A549 treated with AZD2906 at 1 μM for 4 hours (cell line): Measurements from ENCODE around the gene DDX41. TPM values are rescaled to one million over a fixed set of nuclear protein-coding genes. Genes with fewer than 3 reads are reported as not detected.

Source experiments
- total RNA-seq: library from RNA; stranded (reverse); fragments of 200-300 nt; extraction: Qiagen RNA extraction; gene quantifications from 5 replicates; pipeline ENCODE4 v1.2.3, GENCODE V29; 2022

The DDX41 gene
- total RNA-seq: 84.0 to 122 TPM (median 112 TPM) in 5 replicates

GRCh38 chr5:177516601-177517568, at the start of gene DDX41:
Gene DDX41 (minus strand): TSS chr5:177516961. CDS start chr5:177516945, 16 bp downstream.

GRCh38 chr5:177554474-177555111, 37.8 kb upstream of the DDX41 start, which contains the start of gene FAM193B:
Gene FAM193B (minus strand): TSS chr5:177554563. CDS start chr5:177554458, 105 bp downstream.

GRCh38 chr5:177509381-177509951, 7.3 kb downstream of the DDX41 start, which contains the start of gene DOK3:
Gene DOK3 (minus strand): TSS chr5:177509826. CDS start chr5:177509540, 286 bp downstream.

GRCh38 chr5:177497292-177498012, 19.3 kb downstream of the DDX41 start, which contains the start of gene PDLIM7:
Gene PDLIM7 (minus strand): TSS chr5:177497604. CDS start chr5:177496512, 1,092 bp downstream.

GRCh38 chr5:177473443-177474001, 43.2 kb downstream of the DDX41 start, which contains the start of gene DBN1:
Gene DBN1 (minus strand): TSS chr5:177473634. CDS start chr5:177473521, 113 bp downstream.

Other genes with a start within 250 kb of the DDX41 start
- 20.6 to 26.7 TPM (median 23.9 TPM) in 5 replicates for gene RAB24, start 213.2 kb downstream of the DDX41 start, total RNA-seq
- gene PRELID1, start 213.2 kb downstream of the DDX41 start, total RNA-seq: 272 to 393 TPM (median 364 TPM) in 5 replicates
- 13.2 to 22.0 TPM (median 19.7 TPM) in 5 replicates for gene MXD3, start 205.1 kb downstream of the DDX41 start, total RNA-seq
- 194 to 254 TPM (median 201 TPM) in 5 replicates for gene LMAN2, start 165.3 kb downstream of the DDX41 start, total RNA-seq
- 3.8 to 5.4 TPM (median 5.1 TPM) in 5 replicates for gene RGS14, start 159.0 kb downstream of the DDX41 start, total RNA-seq
- not detected in 5 replicates for gene SLC34A1, start 132.5 kb downstream of the DDX41 start, total RNA-seq
- gene PFN3, start 116.3 kb downstream of the DDX41 start, total RNA-seq: not detected in 5 replicates
- gene F12, start 107.4 kb downstream of the DDX41 start, total RNA-seq: 15.9 to 26.4 TPM (median 22.8 TPM) in 5 replicates
- 23.1 to 28.9 TPM (median 27.3 TPM) in 5 replicates for gene GRK6, start 90.3 kb downstream of the DDX41 start, total RNA-seq
- gene PRR7, start 70.1 kb downstream of the DDX41 start, total RNA-seq: 13.8 to 35.0 TPM (median 34.5 TPM) in 5 replicates
- 54.9 to 72.4 TPM (median 65.5 TPM) in 5 replicates for gene DBN1, start 43.3 kb downstream of the DDX41 start, total RNA-seq
- 72.8 to 92.2 TPM (median 80.9 TPM) in 5 replicates for gene PDLIM7, start 19.4 kb downstream of the DDX41 start, total RNA-seq
- 1.8 to 5.3 TPM (median 3.6 TPM) in 5 replicates for gene DOK3, start 7.1 kb downstream of the DDX41 start, total RNA-seq
- 19.5 to 29.0 TPM (median 23.9 TPM) in 5 replicates for gene FAM193B, start 37.6 kb upstream of the DDX41 start, total RNA-seq
- gene TMED9, start 75.2 kb upstream of the DDX41 start, total RNA-seq: 276 to 288 TPM (median 279 TPM) in 5 replicates
- 20.4 to 29.3 TPM (median 28.4 TPM) in 5 replicates for gene B4GALT7, start 83.2 kb upstream of the DDX41 start, total RNA-seq